Lower leg skin (tissue), 4 donors: ENCODE measurements around the gene BBS9. TPM values are rescaled to one million over a fixed set of nuclear protein-coding genes. Genes with fewer than 3 reads are reported as not detected.
"Not testable (repeated sequence)": the region's sequence is repeated elsewhere in the genome, so short reads cannot be mapped to it uniquely, and the experiment has no call there.

Experiments used
- DNase-seq, 2 donors: peaks; one replicate each; pipeline ENCODE4 v3.0.0-alpha.2; 2019; ENCODE audit warnings: low spot score in 2 of 2
- H3K4me3 ChIP-seq: fragments of 200-600 bp; sonication (generic); 2 replicates; pipeline ENCODE4 v1.5.1; 2017; ENCODE audit warnings: mild to moderate bottlenecking, low read depth; ENCODE audit not compliant: poor library complexity, severe bottlenecking
- CTCF ChIP-seq, 3 donors: fragments of 450-650 bp; IDR thresholded peaks; one replicate each; pipeline ENCODE4 v1.5.1; 2016; ENCODE audit warnings: antibody characterized with exemption in 3 of 3, mild to moderate bottlenecking in 3 of 3, moderate library complexity in 2 of 3
- POLR2A ChIP-seq, 2 donors: fragments of 450-650 bp; IDR thresholded peaks; one replicate each; pipeline ENCODE4 v1.6.1; 2016 to 2017; ENCODE audit warnings: antibody characterized with exemption in 2 of 2, mild to moderate bottlenecking in 1 of 2, moderate library complexity in 1 of 2
- WGBS, 2 donors: methylation state at CpG; one replicate each; pipeline ENCODE4 v1.1.5; 2018; 5-methylcytosine and 5-hydroxymethylcytosine counted together
- intact Hi-C: fragments of 100-400 bp; cut with DNase I; formaldehyde crosslinking; loops from one replicate; pipeline ENCODE4 v1.15.0; 2023; ENCODE audit warnings: low total_unique reads
- total RNA-seq, 4 donors: library from RNA; depleted of rRNA; stranded (reverse); fragments of >200 nt; gene quantifications; one replicate each; pipeline ENCODE4 v1.1.0, GENCODE V29; 2016

Gene BBS9
- total RNA-seq, 4 donors from 2014 or later: 10.1 to 25.1 (median 11.2) TPM

- TF ChIP-seq POLR2A (IDR thresholded peaks at IDR 0.05) (no peak), CTCF (IDR thresholded peaks at IDR 0.05) (no peak)
- intact Hi-C loops: no loop called here
- no peak for DNase-seq
- H3K4me3 ChIP-seq: no peak overlapping the region
- 81 to 84% methylated on average over 3 of the region's 3 CpGs for WGBS, 2 donors
Measured at GRCh38 chr7:33509206-33509605, 379.8 kb downstream of the BBS9 start.

- 69 to 78% methylated on average over 3 of the region's 3 CpGs for WGBS, 2 donors
- intact Hi-C loops: no loop called here
- DNase-seq: no peak
- H3K4me3 ChIP-seq: no peak overlapping the region
- TF ChIP-seq POLR2A (IDR thresholded peaks at IDR 0.05) (no peak), CTCF (IDR thresholded peaks at IDR 0.05) (no peak)
Measured at GRCh38 chr7:33511778-33512177, 382.4 kb downstream of the BBS9 start.

GRCh38 chr7:33516568-33516967, 387.2 kb downstream of the BBS9 start:
- intact Hi-C loops: no loop called here
- 58 to 65% methylated on average over 1 of the region's 1 CpG for WGBS, 2 donors
- H3K4me3 ChIP-seq: no peak overlapping the region
- no peak for DNase-seq
- no peak for TF ChIP-seq CTCF (IDR thresholded peaks at IDR 0.05)
- TF ChIP-seq POLR2A (IDR thresholded peaks at IDR 0.05): no peak

- intact Hi-C loops: no loop called here
- DNase-seq: no peak
- WGBS, 2 donors: 81 to 94% methylated on average over 2 of the region's 2 CpGs
- no peak for TF ChIP-seq POLR2A (IDR thresholded peaks at IDR 0.05)
- no peak for TF ChIP-seq CTCF (IDR thresholded peaks at IDR 0.05)
- H3K4me3 ChIP-seq: no peak overlapping the region
Measured at GRCh38 chr7:33517191-33517590, 387.8 kb downstream of the BBS9 start.

- DNase-seq, H3K4me3 ChIP-seq, intact Hi-C loops: not testable (repeated sequence)
- 67 to 83% methylated on average over 6 to 7 of the region's 9 CpGs for WGBS, 2 donors
Measured at GRCh38 chr7:33527008-33527407, 397.6 kb downstream of the BBS9 start.

- intact Hi-C loops, DNase-seq, H3K4me3 ChIP-seq: not testable (repeated sequence)
- WGBS, 2 donors: 88 to 97% methylated on average over 9 to 10 of the region's 10 CpGs
Measured at GRCh38 chr7:33527613-33528012, 398.2 kb downstream of the BBS9 start.

GRCh38 chr7:33529070-33529469, 399.7 kb downstream of the BBS9 start:
- intact Hi-C loops: no loop called here
- DNase-seq: no peak
- WGBS, 2 donors: 87 to 92% methylated on average over 2 of the region's 2 CpGs
- no peak overlapping the region for H3K4me3 ChIP-seq
- TF ChIP-seq CTCF (IDR thresholded peaks at IDR 0.05) (no peak), POLR2A (IDR thresholded peaks at IDR 0.05) (no peak)
